HCT116 (cell line): Measurements from ENCODE around the gene RNF212. TPM values are rescaled to one million over a fixed set of nuclear protein-coding genes. Genes with fewer than 3 reads are reported as not detected.

Experiments
- ATAC-seq: fragments of 200-7000 bp; cut with Tn5 transposase; 2 replicates; pipeline ENCODE4 v1.9.1; 2020; ENCODE audit warnings: mild to moderate bottlenecking, moderate library complexity
- BruUV-seq: library from RNA; stranded (reverse); fragments of 400-500 nt; replicated peaks from 2 replicates; lab custom pipeline; 2021; lab: Mats Ljungman, UMichigan
- CTCF ChIA-PET: fragments of 300-600 bp; sonication (Branson Sonifier 250); formaldehyde crosslinking; loops from one replicate; lab custom pipeline; 2021; ENCODE audit warnings: antibody characterized with exemption; lab: Charles Lee
- POLR2A ChIA-PET: fragments of 300-600, 350-600 bp; sonication (Branson Sonifier 250); formaldehyde crosslinking; loops from one replicate; lab custom pipeline; 2021; ENCODE audit warnings: antibody characterized with exemption; lab: Charles Lee
- RAD21 ChIA-PET, 2 experiments: fragments of 300-600 bp; sonication (Branson Sonifier 250); formaldehyde crosslinking; loops; one replicate each; lab custom pipeline; 2023; ENCODE audit warnings: low total read pairs in 2 of 2; ENCODE audit not compliant: uncharacterized antibody in 2 of 2, unreplicated experiment in 2 of 2, low non-redundant PET in 1 of 2; lab: Charles Lee
- DNase-seq: peaks from one replicate; pipeline ENCODE4 v3.0.0-alpha.2; 2010; ENCODE audit warnings: low read depth, low spot score
- H2AFZ ChIP-seq: fragments of 200-600 bp; shearing (Covaris generic), sonication (generic); 2 replicates; pipeline ENCODE4 v1.6.1; 2017; ENCODE audit warnings: low read depth, mixed run types, mixed read lengths, antibody characterized with exemption, low read length; ENCODE audit not compliant: poor library complexity, severe bottlenecking
- H3K27ac ChIP-seq: 2 replicates; pipeline ENCODE4 v1.5.1; 2012; ENCODE audit warnings: low read depth, low read length
- H3K27me3 ChIP-seq: fragments of 200-600 bp; sonication (generic); 2 replicates; pipeline ENCODE4 v1.6.1; 2016; ENCODE audit warnings: mixed run types, low read length, mixed read lengths; ENCODE audit not compliant: insufficient read depth
- H3K36me3 ChIP-seq, 2 experiments: fragments of 200-500 bp in 1 of 2; fragments of 200-600 bp in 1 of 2; sonication (Bioruptor generic) in 1 of 2; sonication (generic) in 1 of 2; 2 replicates each; pipeline versions ENCODE4 v1.5.1 to v1.6.1; 2014 to 2016; ENCODE audit warnings: low read length in 2 of 2, inconsistent platforms in 1 of 2, mixed read lengths in 1 of 2, mixed run types in 1 of 2; ENCODE audit not compliant: insufficient read depth in 2 of 2, control insufficient read depth in 1 of 2
- H3K4me1 ChIP-seq, 2 experiments: fragments of 200-600 bp in 1 of 2; sonication (generic) in 1 of 2; 2 replicates each; pipeline versions ENCODE4 v1.5.1 to v1.6.1; 2012 to 2017; ENCODE audit warnings: low read length in 2 of 2, inconsistent platforms in 1 of 2, mild to moderate bottlenecking in 1 of 2, mixed read lengths in 1 of 2, mixed run types in 1 of 2, moderate library complexity in 1 of 2; ENCODE audit not compliant: insufficient read depth in 2 of 2, control insufficient read depth in 1 of 2
- H3K4me2 ChIP-seq: fragments of 200-600 bp; sonication (generic); 2 replicates; pipeline ENCODE4 v1.6.1; 2017; ENCODE audit warnings: mixed run types, low read length, mixed read lengths
- H3K4me3 ChIP-seq, 2 experiments: fragments of 200-600 bp in 1 of 2; sonication (generic) in 1 of 2; replicated peaks in 1 of 2; 2 replicates each; pipeline ENCODE4 v1.5.1; 2011 to 2016; ENCODE audit warnings: low read length in 2 of 2, control low read depth in 1 of 2, low read depth in 1 of 2, mild to moderate bottlenecking in 1 of 2, mixed read lengths in 1 of 2, mixed run types in 1 of 2
- H3K79me2 ChIP-seq: fragments of 200-600 bp; sonication (generic); 2 replicates; pipeline ENCODE4 v1.6.1; 2017; ENCODE audit warnings: mild to moderate bottlenecking, mixed run types, low read length, moderate library complexity, mixed read lengths; ENCODE audit not compliant: insufficient read depth
- H3K9ac ChIP-seq: fragments of 200-600 bp; sonication (generic); 2 replicates; pipeline ENCODE4 v1.6.1; 2016; ENCODE audit warnings: low read length, mixed read lengths
- H3K9me2 ChIP-seq: fragments of 200-600 bp; sonication (generic), shearing (Covaris generic); 2 replicates; pipeline ENCODE4 v1.6.1; 2017; ENCODE audit warnings: mixed run types, mild to moderate bottlenecking, moderate library complexity; ENCODE audit not compliant: insufficient read depth
- H3K9me3 ChIP-seq, 2 experiments: fragments of 200-500 bp in 1 of 2; fragments of 200-600 bp in 1 of 2; sonication (Bioruptor generic) in 1 of 2; sonication (generic) in 1 of 2; 2 replicates each; pipeline ENCODE4 v1.6.1; 2014 to 2017; ENCODE audit warnings: low read length in 2 of 2, mixed read lengths in 2 of 2, inconsistent platforms in 1 of 2, low read depth in 1 of 2, mild to moderate bottlenecking in 1 of 2, mixed run types in 1 of 2, moderate library complexity in 1 of 2; ENCODE audit not compliant: control insufficient read depth in 1 of 2, insufficient read depth in 1 of 2
- H4K20me1 ChIP-seq: fragments of 200-600 bp; sonication (generic), shearing (Covaris generic); 2 replicates; pipeline ENCODE4 v1.6.1; 2017; ENCODE audit warnings: mixed run types, mild to moderate bottlenecking, moderate library complexity; ENCODE audit not compliant: insufficient read depth
- CBX3 ChIP-seq: IDR thresholded peaks from 2 replicates; pipeline ENCODE4 v1.6.1; 2012; ENCODE audit warnings: low read depth
- CEBPB ChIP-seq: IDR thresholded peaks from 2 replicates; pipeline ENCODE4 v1.6.1; 2012; ENCODE audit warnings: low read depth
- ELF1 ChIP-seq: IDR thresholded peaks from 2 replicates; pipeline ENCODE4 v1.6.1; 2012; ENCODE audit warnings: low read depth, borderline replicate concordance
- EZH2 ChIP-seq: fragments of 200-600 bp; sonication (generic); IDR thresholded peaks from 2 replicates; pipeline ENCODE4 v1.6.1; 2017; ENCODE audit warnings: antibody characterized with exemption, mixed run types
- EZH2phosphoT487 ChIP-seq: fragments of 200-600 bp; IDR thresholded peaks from 2 replicates; pipeline ENCODE4 v1.6.1; 2018; ENCODE audit warnings: antibody characterized with exemption, borderline replicate concordance
- FOSL1 ChIP-seq: IDR thresholded peaks from 2 replicates; pipeline ENCODE4 v1.6.1; 2012; ENCODE audit warnings: low read depth
- JUND ChIP-seq: IDR thresholded peaks from 2 replicates; pipeline ENCODE4 v1.6.1; 2012
- POLR2A ChIP-seq: IDR thresholded peaks from 2 replicates; pipeline ENCODE4 v1.7.0; 2011; ENCODE audit warnings: borderline replicate concordance; ENCODE audit not compliant: insufficient read depth, insufficient read length; ENCODE audit errors: extremely low read depth
- POLR2AphosphoS5 ChIP-seq: IDR thresholded peaks from 2 replicates; pipeline ENCODE4 v1.6.1; 2011; ENCODE audit warnings: mild to moderate bottlenecking, low read depth, low read length, moderate library complexity
- RAD21 ChIP-seq: IDR thresholded peaks from 2 replicates; pipeline ENCODE4 v1.6.1; 2012; ENCODE audit warnings: low read depth, mild to moderate bottlenecking
- REST ChIP-seq: IDR thresholded peaks from 2 replicates; pipeline ENCODE4 v1.6.1; 2012; ENCODE audit warnings: low read depth
- TCF7L2 ChIP-seq: IDR thresholded peaks from 2 replicates; pipeline ENCODE4 v1.7.0; 2011; ENCODE audit warnings: borderline replicate concordance, inconsistent platforms; ENCODE audit not compliant: insufficient read depth, insufficient read length; ENCODE audit errors: extremely low read depth
- ZFX ChIP-seq: fragments of 450-650 bp; IDR thresholded peaks from 2 replicates; pipeline ENCODE4 v1.6.1; 2017
- intact Hi-C: fragments of 100-400 bp; cut with micrococcal nuclease; formaldehyde crosslinking; loops from 2 replicates; pipeline ENCODE4 v1.10.0; 2022
- total RNA-seq: library from RNA; stranded (reverse); gene quantifications from one replicate; pipeline ENCODE4 v1.2.1, GENCODE V29; 2021; ENCODE audit not compliant: unreplicated experiment
- TF ChIP-seq, protein P1 (sequence below), 3 experiments: fragments of 200-600 bp in 1 of 3; sonication (generic) in 1 of 3; IDR thresholded peaks in 2 of 3; conservative IDR thresholded peaks in 1 of 3; 2 replicates each; pipeline ENCODE4 v1.5.1; 2012 to 2017; ENCODE audit warnings: low read depth in 2 of 3, low read length in 2 of 3, antibody characterized with exemption in 1 of 3, borderline replicate concordance in 1 of 3, control low read depth in 1 of 3, mild to moderate bottlenecking in 1 of 3, mixed read lengths in 1 of 3, mixed run types in 1 of 3, moderate library complexity in 1 of 3; ENCODE audit not compliant: insufficient read depth in 1 of 3

Gene RNF212
- total RNA-seq, 1 experiment from 2014 or later = not detected

DNA sequence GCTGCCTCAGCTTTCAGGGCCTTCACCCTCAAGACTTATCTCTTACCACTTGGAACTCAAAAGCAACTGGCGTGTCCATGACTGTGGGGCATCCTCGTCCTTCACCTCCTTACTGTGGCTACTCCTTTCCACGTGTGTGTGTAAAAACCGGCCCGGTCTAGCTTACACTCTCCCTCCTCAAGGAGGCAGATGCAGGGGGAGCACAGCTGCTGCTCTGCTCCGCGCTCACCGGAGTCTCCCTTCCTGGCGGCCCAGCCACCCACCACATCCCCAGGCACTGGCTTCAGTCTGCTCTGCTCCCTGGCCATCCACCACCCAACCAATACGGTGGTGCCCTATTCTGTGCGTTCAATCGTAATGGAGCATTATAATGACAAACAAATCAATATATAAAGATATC is 8.3 kb downstream of the RNF212 start:
- no peak overlapping the region for H3K4me2 ChIP-seq
- H3K27ac ChIP-seq = no peak overlapping the region
- DNase-seq = no peak
- no peaks in the 10 kb centered on the region for H3K4me1 ChIP-seq
- POLR2A ChIA-PET = no interaction called here
- no peaks in the 10 kb centered on the region for H3K79me2 ChIP-seq
- no peaks in the 10 kb centered on the region for H3K36me3 ChIP-seq
- H3K9me2 ChIP-seq = no peaks in the 10 kb centered on the region
- no peak overlapping the region for H3K9ac ChIP-seq
- no peaks in the 10 kb centered on the region for H4K20me1 ChIP-seq
- no peaks in the 10 kb centered on the region for H3K9me3 ChIP-seq
- H2AFZ ChIP-seq = no peak overlapping the region
- RAD21 ChIA-PET = no interaction called here
- no peaks in the 10 kb centered on the region for H3K27me3 ChIP-seq
- ATAC-seq = no peak
- no peak overlapping the region for H3K4me3 ChIP-seq
- no peak for TF ChIP-seq POLR2AphosphoS5
- no peak for TF ChIP-seq TCF7L2
- no peak for TF ChIP-seq EZH2phosphoT487
- TF ChIP-seq CEBPB = no peak
- TF ChIP-seq, protein P1, sequence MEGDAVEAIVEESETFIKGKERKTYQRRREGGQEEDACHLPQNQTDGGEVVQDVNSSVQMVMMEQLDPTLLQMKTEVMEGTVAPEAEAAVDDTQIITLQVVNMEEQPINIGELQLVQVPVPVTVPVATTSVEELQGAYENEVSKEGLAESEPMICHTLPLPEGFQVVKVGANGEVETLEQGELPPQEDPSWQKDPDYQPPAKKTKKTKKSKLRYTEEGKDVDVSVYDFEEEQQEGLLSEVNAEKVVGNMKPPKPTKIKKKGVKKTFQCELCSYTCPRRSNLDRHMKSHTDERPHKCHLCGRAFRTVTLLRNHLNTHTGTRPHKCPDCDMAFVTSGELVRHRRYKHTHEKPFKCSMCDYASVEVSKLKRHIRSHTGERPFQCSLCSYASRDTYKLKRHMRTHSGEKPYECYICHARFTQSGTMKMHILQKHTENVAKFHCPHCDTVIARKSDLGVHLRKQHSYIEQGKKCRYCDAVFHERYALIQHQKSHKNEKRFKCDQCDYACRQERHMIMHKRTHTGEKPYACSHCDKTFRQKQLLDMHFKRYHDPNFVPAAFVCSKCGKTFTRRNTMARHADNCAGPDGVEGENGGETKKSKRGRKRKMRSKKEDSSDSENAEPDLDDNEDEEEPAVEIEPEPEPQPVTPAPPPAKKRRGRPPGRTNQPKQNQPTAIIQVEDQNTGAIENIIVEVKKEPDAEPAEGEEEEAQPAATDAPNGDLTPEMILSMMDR (IDR thresholded peaks at IDR 0.05 in 2 of 3, conservative IDR thresholded peaks at IDR 0.05 in 1 of 3; ENCODE audit: borderline replicate concordance in 1 of 3, insufficient read depth in 1 of 3, low read depth in 2 of 3, low read length in 2 of 3) = no peak
- TF ChIP-seq ELF1 = no peak
- TF ChIP-seq, all 23 proteins: peak for 0
- intact Hi-C loops = no loop called here
- BruUV-seq = no TSS peak
- CTCF ChIA-PET = no interaction called here

DNA sequence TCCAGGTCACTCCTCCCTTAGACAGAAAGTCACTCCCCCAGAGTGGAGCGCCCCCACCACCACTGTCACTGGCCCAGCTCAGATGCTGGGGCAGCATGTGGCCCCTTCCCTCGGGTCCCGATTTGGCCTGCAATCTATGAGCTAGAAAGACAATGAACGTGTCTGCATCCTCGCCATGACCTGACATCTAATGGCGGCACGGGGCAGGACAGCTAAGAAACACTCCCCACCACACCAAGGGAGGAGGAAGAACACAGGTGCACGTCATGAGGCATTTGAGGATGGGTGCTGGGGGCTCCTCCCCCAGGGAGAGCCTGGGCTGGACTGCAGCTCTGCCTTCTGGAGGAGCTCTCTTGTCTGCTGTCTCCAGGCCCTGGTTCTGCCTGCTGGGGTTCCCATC is 8.7 kb downstream of the RNF212 start:
- BruUV-seq = no TSS peak
- ChIA-PET CTCF (no interaction called here), POLR2A (no interaction called here), RAD21 (no interaction called here)
- Histone ChIP-seq H3K4me2 (no peak overlapping the region), H4K20me1 (no peaks in the 10 kb centered on the region), H3K79me2 (no peaks in the 10 kb centered on the region), H3K4me1 (no peaks in the 10 kb centered on the region), H3K4me3 (no peak overlapping the region), H3K9me2 (no peaks in the 10 kb centered on the region), H3K9me3 (no peaks in the 10 kb centered on the region), H3K27me3 (no peaks in the 10 kb centered on the region), H3K36me3 (no peaks in the 10 kb centered on the region), H3K9ac (no peak overlapping the region), H3K27ac (no peak overlapping the region), H2AFZ (no peak overlapping the region)
- ATAC-seq (no peak), DNase-seq (no peak)
- intact Hi-C loops = no loop called here
- no peak for TF ChIP-seq REST
- TF ChIP-seq CBX3 = no peak
- TF ChIP-seq CEBPB = no peak
- TF ChIP-seq, protein P1 (IDR thresholded peaks at IDR 0.05 in 2 of 3, conservative IDR thresholded peaks at IDR 0.05 in 1 of 3; ENCODE audit: borderline replicate concordance in 1 of 3, insufficient read depth in 1 of 3, low read depth in 2 of 3, low read length in 2 of 3) = no peak
- TF ChIP-seq JUND = no peak
- TF ChIP-seq RAD21 = no peak
- TF ChIP-seq FOSL1 = no peak
- no peak for TF ChIP-seq POLR2A
- TF ChIP-seq EZH2 = no peak
- TF ChIP-seq ZFX = no peak
